H9 (cell line): ENCODE data around the gene NAV1. TPM values are rescaled to one million over a fixed set of nuclear protein-coding genes. Genes with fewer than 3 reads are reported as not detected.

Source experiments
- DNase-seq: peaks from one replicate; pipeline ENCODE4 v3.0.0-alpha.2; 2017
- H2AFZ ChIP-seq: one replicate; pipeline ENCODE4 v1.6.1; 2013; ENCODE audit warnings: mild to moderate bottlenecking, low read length, control low read depth, moderate library complexity
- H2AK5ac ChIP-seq: 2 replicates; pipeline ENCODE4 v1.6.1; 2013; ENCODE audit warnings: low read length, control low read depth, mixed read lengths; ENCODE audit not compliant: insufficient read length
- H2BK120ac ChIP-seq: one replicate; pipeline ENCODE4 v1.6.1; 2013; ENCODE audit warnings: low read depth, mild to moderate bottlenecking, low read length, control low read depth, inconsistent platforms; ENCODE audit not compliant: poor library complexity, severe bottlenecking
- H2BK12ac ChIP-seq: 2 replicates; pipeline ENCODE4 v1.6.1; 2013; ENCODE audit warnings: low read length, control low read depth, mixed read lengths, low read depth; ENCODE audit not compliant: insufficient read length
- H2BK15ac ChIP-seq: 2 replicates; pipeline ENCODE4 v1.6.1; 2013; ENCODE audit warnings: low read depth, low read length, control low read depth
- H2BK20ac ChIP-seq: one replicate; pipeline ENCODE4 v1.6.1; 2013; ENCODE audit warnings: low read depth, mild to moderate bottlenecking, low read length, control low read depth, inconsistent platforms; ENCODE audit not compliant: poor library complexity, severe bottlenecking
- H2BK5ac ChIP-seq: 2 replicates; pipeline ENCODE4 v1.6.1; 2013; ENCODE audit warnings: low read length, control low read depth, mixed read lengths; ENCODE audit not compliant: insufficient read length
- H3K14ac ChIP-seq: 2 replicates; pipeline ENCODE4 v1.6.1; 2013; ENCODE audit warnings: low read length, control low read depth; ENCODE audit not compliant: insufficient read depth
- H3K18ac ChIP-seq: 2 replicates; pipeline ENCODE4 v1.6.1; 2013; ENCODE audit warnings: low read depth, mild to moderate bottlenecking, mixed read lengths, low read length, control low read depth; ENCODE audit not compliant: insufficient read length
- H3K23ac ChIP-seq: 2 replicates; pipeline ENCODE4 v1.6.1; 2013; ENCODE audit warnings: low read length, control low read depth, mixed read lengths, low read depth; ENCODE audit not compliant: insufficient read length
- H3K23me2 ChIP-seq: 2 replicates; pipeline ENCODE4 v1.6.1; 2013; ENCODE audit warnings: low read depth, mild to moderate bottlenecking, mixed read lengths, low read length, control low read depth; ENCODE audit not compliant: insufficient read length, poor library complexity, severe bottlenecking
- H3K27ac ChIP-seq: 2 replicates; pipeline ENCODE4 v1.5.1; 2013; ENCODE audit warnings: low read length, control low read depth, mixed read lengths, low read depth; ENCODE audit not compliant: insufficient read length
- H3K27me3 ChIP-seq: 2 replicates; pipeline ENCODE4 v1.6.1; 2013; ENCODE audit warnings: low read length, control low read depth, inconsistent platforms; ENCODE audit not compliant: insufficient read depth
- H3K4ac ChIP-seq: 2 replicates; pipeline ENCODE4 v1.6.1; 2013; ENCODE audit warnings: low read depth, mild to moderate bottlenecking, control low read depth, inconsistent platforms, low read length, moderate library complexity
- H3K4me1 ChIP-seq: 2 replicates; pipeline ENCODE4 v1.6.1; 2013; ENCODE audit warnings: low read length, control low read depth, inconsistent platforms; ENCODE audit not compliant: insufficient read depth
- H3K4me2 ChIP-seq: 2 replicates; pipeline ENCODE4 v1.6.1; 2013; ENCODE audit warnings: low read length, control low read depth, mixed read lengths; ENCODE audit not compliant: insufficient read length, insufficient read depth
- H3K56ac ChIP-seq: 2 replicates; pipeline ENCODE4 v1.6.1; 2013; ENCODE audit warnings: low read depth, mild to moderate bottlenecking, mixed read lengths, low read length, control low read depth; ENCODE audit not compliant: insufficient read length
- H3K79me1 ChIP-seq: 2 replicates; pipeline ENCODE4 v1.6.1; 2013; ENCODE audit warnings: low read depth, mild to moderate bottlenecking, moderate library complexity, low read length, control low read depth, inconsistent platforms; ENCODE audit not compliant: insufficient read depth, poor library complexity, severe bottlenecking
- H3K79me2 ChIP-seq: 2 replicates; pipeline ENCODE4 v1.6.1; 2013; ENCODE audit warnings: low read length, control low read depth, inconsistent platforms; ENCODE audit not compliant: insufficient read depth
- H3K9ac ChIP-seq: 2 replicates; pipeline ENCODE4 v1.6.1; 2013; ENCODE audit warnings: low read length, control low read depth, mixed read lengths; ENCODE audit not compliant: insufficient read length; ENCODE audit errors: extremely low read depth
- H3K9me3 ChIP-seq: one replicate; pipeline ENCODE4 v1.6.1; 2013; ENCODE audit warnings: low read depth, low read length, inconsistent platforms; ENCODE audit not compliant: control insufficient read depth
- H3T11ph ChIP-seq: one replicate; pipeline ENCODE4 v1.6.1; 2013; ENCODE audit warnings: mild to moderate bottlenecking, low read length, control low read depth, inconsistent platforms
- H4K20me1 ChIP-seq: one replicate; pipeline ENCODE4 v1.6.1; 2013; ENCODE audit not compliant: control insufficient read depth, insufficient read length, insufficient read depth
- H4K5ac ChIP-seq: 2 replicates; pipeline ENCODE4 v1.6.1; 2013; ENCODE audit warnings: low read depth, mild to moderate bottlenecking, mixed read lengths, low read length, control low read depth; ENCODE audit not compliant: insufficient read length
- H4K8ac ChIP-seq: replicated peaks from 2 replicates; pipeline ENCODE4 v1.6.1; 2013; ENCODE audit warnings: low read length, control low read depth, mixed read lengths, low read depth; ENCODE audit not compliant: insufficient read length
- H4K91ac ChIP-seq: 2 replicates; pipeline ENCODE4 v1.6.1; 2013; ENCODE audit warnings: low read depth, mild to moderate bottlenecking, moderate library complexity, mixed read lengths, low read length, control low read depth; ENCODE audit not compliant: insufficient read length
- H3K27ac Mint-ChIP-seq, 3 experiments: 2 replicates in 2 of 3; 3 replicates in 1 of 3; pipeline ENCODE4 v1.8.0; 2020 to 2021; ENCODE audit warnings: mixed read lengths in 3 of 3, mild to moderate bottlenecking in 1 of 3, moderate library complexity in 1 of 3
- H3K27me3 Mint-ChIP-seq: 2 replicates; pipeline ENCODE4 v1.8.0; 2021; ENCODE audit warnings: low read depth, mild to moderate bottlenecking, moderate library complexity, mixed read lengths
- H3K36me3 Mint-ChIP-seq, 3 experiments: 2 replicates in 2 of 3; 3 replicates in 1 of 3; pipeline ENCODE4 v1.8.0; 2020 to 2021; ENCODE audit warnings: low read depth in 3 of 3, mixed read lengths in 3 of 3; ENCODE audit not compliant: insufficient read depth in 1 of 3
- H3K4me1 Mint-ChIP-seq, 2 experiments: 2 replicates each; pipeline ENCODE4 v1.8.0; 2020; ENCODE audit warnings: mixed read lengths in 2 of 2
- H3K4me3 Mint-ChIP-seq, 2 experiments: 2 replicates in 1 of 2; 3 replicates in 1 of 2; pipeline ENCODE4 v1.8.0; 2020 to 2021; ENCODE audit warnings: mild to moderate bottlenecking in 2 of 2, mixed read lengths in 2 of 2, moderate library complexity in 1 of 2
- H3K9me3 Mint-ChIP-seq, 2 experiments: 2 replicates in 1 of 2; 3 replicates in 1 of 2; pipeline ENCODE4 v1.8.0; 2020; ENCODE audit warnings: mild to moderate bottlenecking in 2 of 2, mixed read lengths in 2 of 2, moderate library complexity in 1 of 2
- WGBS: extraction: QIAGEN DNeasy Blood & Tissue Kit; methylation state at CpG from one replicate; pipeline ENCODE4 v1.1.7; 2013; ENCODE audit warnings: missing lambda C conversion rate, low lambda C conversion rate, mixed read lengths; ENCODE audit not compliant: insufficient read length; ENCODE audit errors: extremely low coverage; 5-methylcytosine and 5-hydroxymethylcytosine counted together
- total RNA-seq: library from RNA; stranded (reverse); gene quantifications from 2 replicates; pipeline ENCODE4 v1.2.1, GENCODE V29; 2021
- TF ChIP-seq, protein P1 (sequence below): fragments of 200-600 bp; sonication (generic); conservative IDR thresholded peaks from 3 replicates; pipeline ENCODE4 v1.8.0; 2021; ENCODE audit warnings: antibody characterized with exemption, mild to moderate bottlenecking

Gene NAV1
- total RNA-seq, 1 experiment from 2014 or later = 20.5 TPM

DNA sequence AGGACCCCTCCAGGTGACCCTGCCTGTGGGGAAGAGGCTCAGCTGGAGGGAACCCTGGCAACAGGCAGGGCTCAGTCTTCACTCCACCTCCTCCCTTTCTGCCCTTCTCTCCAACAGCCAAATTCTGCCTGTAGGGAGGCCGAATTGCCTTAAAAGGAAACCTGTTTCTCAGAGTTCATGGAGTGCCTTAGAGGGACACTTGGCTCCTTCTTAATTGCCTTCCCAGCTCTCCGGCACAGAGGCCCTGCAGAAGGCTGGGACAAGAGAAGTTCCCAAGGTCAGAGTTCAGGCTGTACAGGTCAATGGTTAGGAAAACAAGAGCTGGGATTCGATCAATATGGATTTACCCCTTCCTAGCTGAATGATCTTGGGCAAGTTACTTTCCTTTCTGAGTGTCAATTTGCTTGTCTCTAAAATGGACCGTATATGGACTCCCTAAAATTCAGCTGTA is 38.2 kb upstream of the NAV1 start:
- Histone ChIP-seq H3K14ac (peak overlapping the region; percentile 7; the same call in 1 of the 2 replicates), H3K23me2 (no peaks in the 10 kb centered on the region), H3K27ac (no peak overlapping the region), H3K18ac (peak overlapping the region; percentile 65), H3K79me1 (no peaks in the 10 kb centered on the region), H3K23ac (no peak overlapping the region), H3K4me1 (peaks cover 8% of the 10 kb centered on the region), H4K20me1 (no peaks in the 10 kb centered on the region), H3K4ac (no peak overlapping the region), H2BK20ac (no peak overlapping the region), H3K27me3 (no peaks in the 10 kb centered on the region), H3K56ac (no peak overlapping the region), H3K79me2 (no peaks in the 10 kb centered on the region), H3K4me2 (no peak overlapping the region), H2BK5ac (no peak overlapping the region), H4K91ac (no peak overlapping the region), H3K9me3 (no peaks in the 10 kb centered on the region), H2BK15ac (no peak overlapping the region), H3T11ph (no peak overlapping the region), H2AFZ (no peak overlapping the region), H4K8ac (no peak overlapping the region), H3K9ac (no peak overlapping the region), H2AK5ac (no peak overlapping the region), H2BK12ac (no peak overlapping the region), H4K5ac (no peak overlapping the region), H2BK120ac (peak overlapping the region; percentile 8)
- no CpG with 5 or more reads among the region's 4 CpGs for WGBS
- H3K4me3 Mint-ChIP-seq = no peak overlapping the region
- H3K27me3 Mint-ChIP-seq = peaks cover 2% of the 10 kb centered on the region
- no peaks in the 10 kb centered on the region for H3K9me3 Mint-ChIP-seq
- H3K36me3 Mint-ChIP-seq = no peaks in the 10 kb centered on the region
- H3K4me1 Mint-ChIP-seq = peaks cover 41 to 60% of the 10 kb centered on the region in 2 experiments
- peak; percentile 44 for DNase-seq
- peak overlapping the region; percentile 76 to 91 (median 90); a peak in 4 of 7 replicates for H3K27ac Mint-ChIP-seq
- TF ChIP-seq, protein P1, sequence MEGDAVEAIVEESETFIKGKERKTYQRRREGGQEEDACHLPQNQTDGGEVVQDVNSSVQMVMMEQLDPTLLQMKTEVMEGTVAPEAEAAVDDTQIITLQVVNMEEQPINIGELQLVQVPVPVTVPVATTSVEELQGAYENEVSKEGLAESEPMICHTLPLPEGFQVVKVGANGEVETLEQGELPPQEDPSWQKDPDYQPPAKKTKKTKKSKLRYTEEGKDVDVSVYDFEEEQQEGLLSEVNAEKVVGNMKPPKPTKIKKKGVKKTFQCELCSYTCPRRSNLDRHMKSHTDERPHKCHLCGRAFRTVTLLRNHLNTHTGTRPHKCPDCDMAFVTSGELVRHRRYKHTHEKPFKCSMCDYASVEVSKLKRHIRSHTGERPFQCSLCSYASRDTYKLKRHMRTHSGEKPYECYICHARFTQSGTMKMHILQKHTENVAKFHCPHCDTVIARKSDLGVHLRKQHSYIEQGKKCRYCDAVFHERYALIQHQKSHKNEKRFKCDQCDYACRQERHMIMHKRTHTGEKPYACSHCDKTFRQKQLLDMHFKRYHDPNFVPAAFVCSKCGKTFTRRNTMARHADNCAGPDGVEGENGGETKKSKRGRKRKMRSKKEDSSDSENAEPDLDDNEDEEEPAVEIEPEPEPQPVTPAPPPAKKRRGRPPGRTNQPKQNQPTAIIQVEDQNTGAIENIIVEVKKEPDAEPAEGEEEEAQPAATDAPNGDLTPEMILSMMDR = no peak
